GM18909 (cell line): ENCODE measurements around the gene TRIM26.
"Not testable (repeated sequence)": the region's sequence is repeated elsewhere in the genome, so short reads cannot be mapped to it uniquely, and the experiment has no call there.

Source experiments
- ATAC-seq: cut with Tn5 transposase; IDR thresholded peaks from one replicate; pipeline ENCODE4 v1.9.1; 2021; ENCODE audit warnings: mild to moderate bottlenecking; ENCODE audit not compliant: unreplicated experiment, poor library complexity

Gene TRIM26

GRCh38 chr6:30155520-30156261, 57.5 kb downstream of the TRIM26 start:
- ATAC-seq, result no peak

GRCh38 chr6:30154709-30155519, 58.3 kb downstream of the TRIM26 start:
- ATAC-seq, result no peak

GRCh38 chr6:30154061-30154460, 59.1 kb downstream of the TRIM26 start:
- no peak for ATAC-seq

GRCh38 chr6:30152910-30153610, 60.1 kb downstream of the TRIM26 start:
- no peak for ATAC-seq

GRCh38 chr6:30152016-30152673, 61.1 kb downstream of the TRIM26 start:
- no peak for ATAC-seq

- ATAC-seq, result no peak
Observed at GRCh38 chr6:30151580-30151979, 61.6 kb downstream of the TRIM26 start.

- no peak for ATAC-seq
Observed at GRCh38 chr6:30150671-30151395, 62.4 kb downstream of the TRIM26 start.

- no peak for ATAC-seq
Observed at GRCh38 chr6:30149858-30150550, 63.2 kb downstream of the TRIM26 start.

GRCh38 chr6:30149234-30149633, 64.0 kb downstream of the TRIM26 start:
- no peak for ATAC-seq

- no peak for ATAC-seq
Observed at GRCh38 chr6:30147096-30147495, 66.1 kb downstream of the TRIM26 start.

- no peak for ATAC-seq
Observed at GRCh38 chr6:30145818-30146217, 67.4 kb downstream of the TRIM26 start.

GRCh38 chr6:30144811-30145210, 68.4 kb downstream of the TRIM26 start:
- no peak for ATAC-seq

GRCh38 chr6:30143780-30144179, 69.4 kb downstream of the TRIM26 start:
- no peak for ATAC-seq

GRCh38 chr6:30142665-30143064, 70.5 kb downstream of the TRIM26 start:
- no peak for ATAC-seq

- not testable (repeated sequence) for ATAC-seq
Observed at GRCh38 chr6:30140240-30140639, 73.0 kb downstream of the TRIM26 start.

GRCh38 chr6:30136570-30137286, 76.5 kb downstream of the TRIM26 start:
- ATAC-seq, result no peak

- no peak for ATAC-seq
Observed at GRCh38 chr6:30135757-30136156, 77.4 kb downstream of the TRIM26 start, which contains the start of gene TRIM40. Gene TRIM40, plus strand, starts transcription at chr6:30136140. Its CDS starts 897 bp downstream, at chr6:30137037.

- no peak for ATAC-seq
Observed at GRCh38 chr6:30135147-30135546, 78.1 kb downstream of the TRIM26 start.
